ENCODE measurements around the gene JPH4.

Gene JPH4

DNA sequence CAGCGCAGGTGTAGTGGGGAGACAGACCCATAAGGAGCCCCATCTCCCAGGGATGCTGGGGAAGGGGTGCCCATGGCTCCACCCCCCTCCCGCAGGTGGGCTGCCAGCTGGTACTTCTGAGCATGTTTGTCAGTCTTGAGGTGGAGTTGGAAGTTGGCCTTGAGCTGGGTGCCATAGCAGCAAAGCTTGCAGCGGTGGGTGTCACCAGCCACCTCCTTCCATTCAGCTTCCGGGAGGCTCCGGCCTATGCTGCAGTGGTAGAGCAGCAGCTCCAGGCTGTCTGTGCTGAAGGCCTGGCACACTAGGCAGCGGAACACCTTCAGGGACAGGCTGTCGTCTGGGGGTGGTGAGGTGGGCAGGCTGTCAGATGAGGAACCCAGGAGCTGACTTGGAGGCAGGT, 45.9 kb downstream of the JPH4 start:
- DNase-seq (ENCODE audit: low read depth) = no peak
- TF ChIP-seq, protein P1, sequence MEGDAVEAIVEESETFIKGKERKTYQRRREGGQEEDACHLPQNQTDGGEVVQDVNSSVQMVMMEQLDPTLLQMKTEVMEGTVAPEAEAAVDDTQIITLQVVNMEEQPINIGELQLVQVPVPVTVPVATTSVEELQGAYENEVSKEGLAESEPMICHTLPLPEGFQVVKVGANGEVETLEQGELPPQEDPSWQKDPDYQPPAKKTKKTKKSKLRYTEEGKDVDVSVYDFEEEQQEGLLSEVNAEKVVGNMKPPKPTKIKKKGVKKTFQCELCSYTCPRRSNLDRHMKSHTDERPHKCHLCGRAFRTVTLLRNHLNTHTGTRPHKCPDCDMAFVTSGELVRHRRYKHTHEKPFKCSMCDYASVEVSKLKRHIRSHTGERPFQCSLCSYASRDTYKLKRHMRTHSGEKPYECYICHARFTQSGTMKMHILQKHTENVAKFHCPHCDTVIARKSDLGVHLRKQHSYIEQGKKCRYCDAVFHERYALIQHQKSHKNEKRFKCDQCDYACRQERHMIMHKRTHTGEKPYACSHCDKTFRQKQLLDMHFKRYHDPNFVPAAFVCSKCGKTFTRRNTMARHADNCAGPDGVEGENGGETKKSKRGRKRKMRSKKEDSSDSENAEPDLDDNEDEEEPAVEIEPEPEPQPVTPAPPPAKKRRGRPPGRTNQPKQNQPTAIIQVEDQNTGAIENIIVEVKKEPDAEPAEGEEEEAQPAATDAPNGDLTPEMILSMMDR (IDR thresholded peaks at IDR 0.05; ENCODE audit: low read depth, low read length, missing control alignments) = no peak

DNA sequence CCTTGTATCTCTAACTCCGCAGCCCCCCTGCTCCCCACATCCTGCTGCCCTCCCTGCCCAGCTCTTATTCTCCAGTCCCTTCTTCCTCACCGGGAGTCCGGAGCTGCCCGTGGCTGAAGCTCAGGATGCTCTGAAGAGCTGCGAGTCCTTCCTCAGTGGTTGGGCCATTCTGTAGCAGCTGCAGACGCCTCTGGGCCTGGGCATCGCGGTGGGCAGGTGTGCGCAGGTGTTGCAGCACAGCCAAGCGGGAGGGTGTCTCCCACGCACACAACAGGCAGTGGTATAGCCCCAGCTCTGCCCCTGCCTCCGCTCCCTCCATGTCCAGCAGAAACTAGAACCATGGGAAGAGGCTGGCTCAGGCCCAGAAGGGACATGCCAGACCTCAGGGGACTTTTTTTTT, 47.2 kb downstream of the JPH4 start:
- TF ChIP-seq, protein P1 (IDR thresholded peaks at IDR 0.05; ENCODE audit: low read depth, low read length, missing control alignments) = no peak
- DNase-seq (ENCODE audit: low read depth) = no peak
- no peak overlapping the region for H3K4me3 ChIP-seq (ENCODE audit: low read depth, low read length)

More for the DNA sequence above, 45.9 kb downstream of the JPH4 start:
- H3K4me3 ChIP-seq (ENCODE audit: low read depth, low read length) = no peak overlapping the region

DNA sequence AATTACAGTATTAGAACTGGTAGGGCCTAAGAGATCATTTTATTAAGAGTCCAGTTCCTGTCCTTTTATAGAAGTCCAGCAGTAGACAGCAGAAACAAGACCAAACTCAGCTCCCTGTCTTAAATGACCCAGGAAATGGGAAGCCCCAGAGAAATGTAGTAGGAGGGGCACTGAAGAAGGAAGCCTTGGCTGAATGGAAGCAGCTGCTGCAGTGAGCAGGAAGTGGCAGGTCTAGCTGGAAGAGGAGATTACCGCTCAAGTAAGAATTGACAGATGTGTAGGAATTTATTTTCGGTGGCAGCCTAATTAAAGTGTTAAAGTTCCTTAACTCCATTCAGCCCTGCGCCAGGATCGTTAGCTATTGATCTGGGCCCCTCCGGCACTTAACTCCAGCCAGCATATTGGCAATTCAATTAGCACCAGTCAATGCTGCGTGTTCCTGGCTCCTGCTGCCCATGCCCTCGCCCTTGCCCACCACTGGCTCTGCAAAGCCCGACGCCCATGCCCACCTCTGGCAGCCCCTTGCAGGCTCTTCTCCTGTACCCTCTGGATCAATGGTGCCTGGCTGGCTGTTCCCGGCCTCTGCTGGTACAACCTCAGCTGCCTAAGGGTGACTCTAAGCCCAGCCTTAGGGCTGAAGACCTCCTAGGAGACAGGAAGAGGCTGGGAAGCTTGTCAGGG, 48.1 kb downstream of the JPH4 start:
- H3K4me3 ChIP-seq (ENCODE audit: low read depth, low read length) = no peak overlapping the region
- TF ChIP-seq, protein P1 (IDR thresholded peaks at IDR 0.05; ENCODE audit: low read depth, low read length, missing control alignments) = no peak
- no peak for DNase-seq (ENCODE audit: low read depth)

- TF ChIP-seq, protein P1 (IDR thresholded peaks at IDR 0.05; ENCODE audit: low read depth, low read length, missing control alignments) = no peak
- DNase-seq (ENCODE audit: low read depth) = no peak
- no peak overlapping the region for H3K4me3 ChIP-seq (ENCODE audit: low read depth, low read length)
These were observed 49.6 kb downstream of the JPH4 start for GRCh38 chr14:23529016-23529415.

DNA sequence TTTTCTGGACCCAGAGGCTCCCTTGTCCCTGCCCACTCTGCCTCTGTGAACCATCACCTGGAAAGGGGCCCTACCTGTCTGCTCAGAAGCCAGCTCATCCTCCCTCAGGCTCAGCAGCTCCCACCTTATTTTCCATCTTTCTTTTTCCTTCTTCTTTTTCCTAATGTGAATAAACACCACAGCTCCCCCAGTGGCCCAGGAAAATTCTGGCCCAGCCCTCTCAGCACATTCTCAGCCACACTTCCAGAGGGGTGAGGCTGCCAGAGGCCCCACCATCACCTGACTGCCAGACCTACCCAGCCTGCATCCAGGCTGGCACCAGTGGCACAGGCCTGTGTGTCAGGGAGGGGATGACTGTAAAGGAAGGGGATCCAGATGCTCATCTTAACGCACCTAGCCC, 50.0 kb downstream of the JPH4 start:
- no peak overlapping the region for H3K4me3 ChIP-seq (ENCODE audit: low read depth, low read length)
- TF ChIP-seq, protein P1 (IDR thresholded peaks at IDR 0.05; ENCODE audit: low read depth, low read length, missing control alignments) = no peak
- DNase-seq (ENCODE audit: low read depth) = no peak

DNA sequence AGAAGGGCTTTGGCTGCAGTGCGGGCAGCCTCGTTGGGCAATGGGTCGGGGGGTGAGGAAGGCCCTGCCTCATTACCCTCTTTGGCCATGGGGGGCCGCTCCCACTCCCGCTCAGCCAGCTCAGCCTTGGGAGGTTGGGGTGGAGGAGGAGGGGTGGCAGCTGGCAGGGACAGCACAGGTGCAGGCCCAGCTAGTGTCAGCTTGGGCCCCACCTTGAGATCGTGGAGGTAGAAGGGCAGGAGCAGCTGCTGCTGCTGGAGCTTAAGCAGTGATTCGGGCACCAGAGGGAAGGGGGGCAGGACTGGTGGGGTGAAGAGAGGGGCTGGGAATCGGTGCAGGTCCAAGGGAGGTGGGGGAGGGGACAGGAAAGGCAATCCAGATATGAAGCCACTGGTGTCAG, 53.0 kb downstream of the JPH4 start:
- DNase-seq (ENCODE audit: low read depth) = no peak
- TF ChIP-seq, protein P1 (IDR thresholded peaks at IDR 0.05; ENCODE audit: low read depth, low read length, missing control alignments) = no peak

DNA sequence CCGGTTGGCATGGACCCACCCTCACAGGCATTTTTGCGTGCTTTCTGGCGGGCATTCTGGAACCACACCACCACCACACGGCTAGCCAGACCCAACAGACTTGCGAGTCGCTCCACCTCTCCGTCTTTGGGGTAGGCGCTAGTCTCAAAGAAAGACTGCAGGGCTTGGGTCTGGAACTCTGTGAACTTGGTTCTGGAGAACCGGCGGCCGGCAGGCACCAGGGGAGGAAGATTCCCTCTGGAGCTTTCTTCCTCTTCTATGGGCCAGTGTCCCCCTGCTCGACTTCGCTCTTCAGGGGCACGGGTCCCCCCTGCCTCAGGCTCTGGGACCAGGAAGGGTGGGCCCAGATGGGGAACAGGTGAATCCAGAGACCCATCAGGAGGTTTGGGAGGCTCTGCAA, 53.6 kb downstream of the JPH4 start:
- H3K4me3 ChIP-seq (ENCODE audit: low read depth, low read length) = no peak overlapping the region
- TF ChIP-seq, protein P1 (IDR thresholded peaks at IDR 0.05; ENCODE audit: low read depth, low read length, missing control alignments) = no peak
- no peak for DNase-seq (ENCODE audit: low read depth)

More for the DNA sequence above, 53.0 kb downstream of the JPH4 start:
- H3K4me3 ChIP-seq (ENCODE audit: low read depth, low read length) = no peak overlapping the region

Data from GM12864 (cell line).